Fibroblast of pulmonary artery (primary cell): ENCODE results near the gene SRF.

Source experiments
- DNase-seq: peaks from one replicate; pipeline ENCODE4 v3.0.0-alpha.2; 2010; ENCODE audit warnings: low read depth
- H3K4me3 ChIP-seq: replicated peaks from 2 replicates; pipeline ENCODE4 v1.5.1; 2011; ENCODE audit warnings: low read depth, mild to moderate bottlenecking, control low read depth, low read length, moderate library complexity
- CTCF ChIP-seq: IDR thresholded peaks from 2 replicates; pipeline ENCODE4 v1.5.1; 2011; ENCODE audit warnings: mild to moderate bottlenecking, control low read depth, low read length, inconsistent platforms; ENCODE audit errors: missing control alignments

Gene SRF

DNA sequence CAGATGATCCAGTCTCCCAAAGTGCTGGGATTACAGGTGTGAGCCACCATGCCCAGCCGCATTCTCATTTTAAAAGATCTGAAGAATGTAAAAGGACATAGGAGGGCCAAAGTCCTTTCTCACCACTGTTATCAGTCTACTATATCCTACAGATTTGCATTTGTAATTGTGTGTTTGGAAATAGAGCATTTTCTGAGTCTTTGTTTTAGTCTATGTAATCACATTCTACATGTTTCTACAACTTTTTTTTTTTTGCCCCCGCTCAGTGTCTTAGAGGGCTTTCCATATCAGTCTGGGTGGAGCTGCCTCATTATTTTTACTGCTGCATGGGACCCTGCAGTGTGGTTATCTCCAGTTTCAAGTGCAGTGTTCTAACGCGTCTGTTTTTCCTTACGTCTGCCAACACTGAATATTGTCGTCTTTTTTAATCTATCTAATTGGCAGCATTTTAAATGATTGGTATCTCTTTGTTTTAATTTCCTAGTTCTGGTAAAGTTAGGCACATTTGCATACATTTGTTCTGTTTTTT is 18.8 kb downstream of the SRF start:
- TF ChIP-seq CTCF = no peak
- DNase-seq = no peak
- H3K4me3 ChIP-seq = no peak overlapping the region

DNA sequence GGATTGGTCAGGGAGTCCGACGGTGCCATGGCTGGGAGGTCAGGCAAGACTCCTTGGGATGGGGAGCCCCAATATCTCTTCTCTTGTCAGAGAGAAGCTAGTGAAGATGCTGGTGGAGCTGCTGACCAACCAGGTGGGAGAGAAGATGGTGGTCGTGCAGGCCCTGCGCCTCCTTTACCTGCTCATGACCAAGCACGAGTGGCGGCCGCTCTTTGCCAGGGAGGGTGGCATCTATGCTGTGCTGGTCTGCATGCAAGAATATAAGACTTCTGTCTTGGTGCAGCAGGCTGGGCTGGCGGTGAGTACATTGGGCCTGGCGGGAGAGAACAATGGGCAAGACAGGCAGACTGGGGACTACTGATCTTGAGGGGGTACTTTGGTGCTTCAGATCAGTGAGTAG is 21.8 kb downstream of the SRF start:
- no peak overlapping the region for H3K4me3 ChIP-seq
- no peak for TF ChIP-seq CTCF
- DNase-seq = no peak

DNA sequence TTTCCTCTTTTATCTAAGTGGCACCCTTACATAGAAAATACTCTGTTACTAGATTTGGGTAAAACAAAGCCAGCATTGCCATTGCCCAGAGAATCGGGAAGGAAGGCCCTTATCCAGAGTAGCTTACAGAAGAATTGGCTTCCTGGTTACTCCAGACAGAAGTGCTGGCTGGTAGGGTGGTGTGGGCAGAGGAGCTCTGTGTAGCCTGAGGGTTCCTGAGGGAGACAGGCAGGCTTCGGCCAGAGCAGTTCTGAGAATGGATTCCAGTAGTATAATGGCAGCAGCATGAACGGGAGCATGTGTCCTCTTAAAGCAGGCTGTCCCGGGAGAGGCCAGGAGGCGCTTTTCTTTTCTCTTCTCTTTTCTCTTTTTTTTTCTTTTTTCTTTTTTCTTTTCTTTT is 22.9 kb downstream of the SRF start:
- DNase-seq = no peak
- no peak overlapping the region for H3K4me3 ChIP-seq
- no peak for TF ChIP-seq CTCF

GRCh38 chr6:43196337-43196736 is 25.3 kb downstream of the SRF start:
- DNase-seq = no peak
- no peak for TF ChIP-seq CTCF
- no peak overlapping the region for H3K4me3 ChIP-seq

GRCh38 chr6:43199912-43200311 is 28.8 kb downstream of the SRF start:
- no peak for TF ChIP-seq CTCF
- H3K4me3 ChIP-seq = no peak overlapping the region
- DNase-seq = no peak

- no peak overlapping the region for H3K4me3 ChIP-seq
- no peak for TF ChIP-seq CTCF
Measured at GRCh38 chr6:43200541-43200940, 29.5 kb downstream of the SRF start.

DNA sequence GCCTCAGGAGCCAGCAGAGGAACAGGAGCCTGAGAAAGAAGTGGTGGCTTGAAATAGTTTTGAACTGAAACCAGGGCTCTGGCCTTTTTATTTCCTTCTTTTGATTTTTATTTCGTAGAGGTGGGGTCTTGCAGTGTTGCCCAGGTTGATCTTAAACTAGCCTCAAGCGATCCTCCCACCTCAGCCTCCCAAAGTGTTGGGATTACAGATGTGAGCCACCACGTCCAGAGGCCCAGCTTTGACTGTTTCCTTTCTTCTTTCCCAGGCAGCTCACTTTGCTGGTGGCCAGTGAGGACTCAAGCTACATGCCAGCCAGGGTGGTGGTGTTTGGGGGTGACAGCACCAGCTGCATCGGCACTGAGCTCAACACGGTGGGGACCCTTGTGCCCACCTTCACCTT is 31.4 kb downstream of the SRF start:
- no peak overlapping the region for H3K4me3 ChIP-seq
- DNase-seq = no peak
- no peak for TF ChIP-seq CTCF

More at GRCh38 chr6:43200541-43200940, 29.5 kb downstream of the SRF start:
- no peak for DNase-seq
